A673 (cell line): ENCODE measurements around the gene METTL4. TPM values are rescaled to one million over a fixed set of nuclear protein-coding genes. Genes with fewer than 3 reads are reported as not detected.

Source experiments
- BruUV-seq: library from RNA; stranded (reverse); fragments of 400-500 nt; replicated peaks from 2 replicates; lab custom pipeline; 2021; lab: Mats Ljungman, UMichigan
- CTCF ChIA-PET: fragments of 300-600 bp; sonication (Branson Sonifier 250); formaldehyde crosslinking; loops from one replicate; lab custom pipeline; 2022; ENCODE audit warnings: antibody characterized with exemption; lab: Charles Lee
- POLR2A ChIA-PET: fragments of 300-600 bp; sonication (Branson Sonifier 250); formaldehyde crosslinking; loops from one replicate; lab custom pipeline; 2022; ENCODE audit warnings: antibody characterized with exemption; ENCODE audit not compliant: low non-redundant PET; lab: Charles Lee
- DNase-seq: peaks from one replicate; pipeline ENCODE4 v3.0.0-alpha.2; 2015; ENCODE audit warnings: low spot score
- H3K27ac ChIP-seq: fragments of 200-600 bp; sonication (generic); 2 replicates; pipeline ENCODE4 v1.5.1; 2016; ENCODE audit warnings: mixed run types, low read depth, mild to moderate bottlenecking, mixed read lengths, antibody characterized with exemption, low read length; ENCODE audit not compliant: poor library complexity, severe bottlenecking
- H3K27me3 ChIP-seq: fragments of 200-600 bp; sonication (generic); replicated peaks from 2 replicates; pipeline ENCODE4 v1.6.1; 2017; ENCODE audit warnings: mixed run types, low read depth, mild to moderate bottlenecking, mixed read lengths, antibody characterized with exemption, low read length; ENCODE audit not compliant: insufficient read depth, poor library complexity
- H3K36me3 ChIP-seq: fragments of 200-600 bp; sonication (generic); 2 replicates; pipeline ENCODE4 v1.6.1; 2016; ENCODE audit warnings: mixed run types, mild to moderate bottlenecking, mixed read lengths, antibody characterized with exemption, low read length; ENCODE audit not compliant: insufficient read depth, poor library complexity, severe bottlenecking
- H3K4me1 ChIP-seq: fragments of 200-600 bp; sonication (generic); 2 replicates; pipeline ENCODE4 v1.6.1; 2017; ENCODE audit warnings: mixed run types, mild to moderate bottlenecking, mixed read lengths, antibody characterized with exemption, low read length; ENCODE audit not compliant: insufficient read depth, poor library complexity, severe bottlenecking
- H3K4me3 ChIP-seq: fragments of 200-600 bp; sonication (generic); 2 replicates; pipeline ENCODE4 v1.5.1; 2016; ENCODE audit warnings: low read depth, mixed run types, mild to moderate bottlenecking, mixed read lengths, low read length; ENCODE audit not compliant: poor library complexity, severe bottlenecking
- H3K9me3 ChIP-seq: fragments of 200-600 bp; sonication (generic); 2 replicates; pipeline ENCODE4 v1.6.1; 2016; ENCODE audit warnings: mixed run types, low read depth, mild to moderate bottlenecking, mixed read lengths, antibody characterized with exemption, low read length; ENCODE audit not compliant: poor library complexity, severe bottlenecking
- EZH2 ChIP-seq: fragments of 200-600 bp; sonication (generic); IDR thresholded peaks from 2 replicates; pipeline ENCODE4 v1.6.1; 2017; ENCODE audit warnings: borderline replicate concordance, low read depth, mild to moderate bottlenecking, mixed read lengths, antibody characterized with exemption, low read length; ENCODE audit not compliant: poor library complexity, severe bottlenecking
- intact Hi-C: fragments of 100-400 bp; cut with micrococcal nuclease; formaldehyde crosslinking; loops from one replicate; pipeline ENCODE4 v1.10.0; 2022; ENCODE audit not compliant: unreplicated experiment
- total RNA-seq: library from RNA; stranded (reverse); gene quantifications from 2 replicates; pipeline ENCODE4 v1.2.3, GENCODE V29; 2021
- TF ChIP-seq, protein P1 (sequence below): fragments of 300-800, 200-600 bp; sonication (generic); conservative IDR thresholded peaks from 2 replicates; pipeline ENCODE4 v1.5.1; 2017; ENCODE audit warnings: low read depth, mild to moderate bottlenecking, antibody characterized with exemption, low read length, moderate library complexity, mixed read lengths

METTL4 gene
- total RNA-seq, 1 experiment from 2014 or later = 26.4 TPM

DNA sequence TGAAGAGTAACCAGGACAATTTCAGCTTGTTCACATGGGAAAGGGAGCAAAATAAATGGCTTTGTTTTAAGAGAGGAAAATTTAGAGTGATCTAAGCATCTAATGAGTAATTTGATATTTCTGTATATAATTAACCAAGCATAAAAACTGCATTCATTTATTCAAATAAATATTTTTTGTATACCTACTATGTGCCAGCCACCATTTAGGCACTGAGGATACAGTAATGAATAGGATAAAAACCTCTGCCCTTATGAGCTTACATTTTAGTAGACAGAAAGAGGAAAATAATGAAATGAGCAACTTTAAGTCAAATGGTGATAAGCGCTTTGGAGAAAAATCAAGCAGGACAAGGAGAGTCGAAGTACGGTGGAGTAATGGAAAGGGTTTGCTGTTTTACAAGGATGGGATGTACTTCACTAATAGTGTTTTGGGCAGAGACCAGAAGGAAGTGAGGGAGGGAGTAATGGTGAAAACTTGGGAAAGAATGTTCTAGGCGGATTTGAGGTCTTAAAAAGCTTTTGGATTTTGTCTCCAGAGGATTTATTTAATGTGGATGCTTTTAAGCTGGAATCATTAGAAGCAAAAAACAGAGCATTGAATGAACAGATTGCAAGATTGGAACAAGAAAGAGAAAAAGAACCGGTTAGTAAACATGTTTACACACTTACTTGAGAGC, 17.5 kb upstream of the METTL4 start:
- Histone ChIP-seq H3K27ac (no peak overlapping the region), H3K4me1 (no peaks in the 10 kb centered on the region), H3K27me3 (no peaks in the 10 kb centered on the region), H3K4me3 (no peak overlapping the region), H3K36me3 (peaks cover 90% of the 10 kb centered on the region), H3K9me3 (no peaks in the 10 kb centered on the region)
- ChIA-PET CTCF (interaction anchor here (0.6 kb wide), 1 partner anchor 1963 kb away, joined by 3 read pairs; no protein-coding TSS in a partner anchor), POLR2A (interaction anchor here (0.6 kb wide), 1 partner anchor 50 kb away, joined by 3 read pairs; no protein-coding TSS in a partner anchor)
- TF ChIP-seq EZH2 = no peak
- TF ChIP-seq, protein P1, sequence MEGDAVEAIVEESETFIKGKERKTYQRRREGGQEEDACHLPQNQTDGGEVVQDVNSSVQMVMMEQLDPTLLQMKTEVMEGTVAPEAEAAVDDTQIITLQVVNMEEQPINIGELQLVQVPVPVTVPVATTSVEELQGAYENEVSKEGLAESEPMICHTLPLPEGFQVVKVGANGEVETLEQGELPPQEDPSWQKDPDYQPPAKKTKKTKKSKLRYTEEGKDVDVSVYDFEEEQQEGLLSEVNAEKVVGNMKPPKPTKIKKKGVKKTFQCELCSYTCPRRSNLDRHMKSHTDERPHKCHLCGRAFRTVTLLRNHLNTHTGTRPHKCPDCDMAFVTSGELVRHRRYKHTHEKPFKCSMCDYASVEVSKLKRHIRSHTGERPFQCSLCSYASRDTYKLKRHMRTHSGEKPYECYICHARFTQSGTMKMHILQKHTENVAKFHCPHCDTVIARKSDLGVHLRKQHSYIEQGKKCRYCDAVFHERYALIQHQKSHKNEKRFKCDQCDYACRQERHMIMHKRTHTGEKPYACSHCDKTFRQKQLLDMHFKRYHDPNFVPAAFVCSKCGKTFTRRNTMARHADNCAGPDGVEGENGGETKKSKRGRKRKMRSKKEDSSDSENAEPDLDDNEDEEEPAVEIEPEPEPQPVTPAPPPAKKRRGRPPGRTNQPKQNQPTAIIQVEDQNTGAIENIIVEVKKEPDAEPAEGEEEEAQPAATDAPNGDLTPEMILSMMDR = no peak
- intact Hi-C loops = no loop called here
- BruUV-seq = no TSS peak
- no peak for DNase-seq

DNA sequence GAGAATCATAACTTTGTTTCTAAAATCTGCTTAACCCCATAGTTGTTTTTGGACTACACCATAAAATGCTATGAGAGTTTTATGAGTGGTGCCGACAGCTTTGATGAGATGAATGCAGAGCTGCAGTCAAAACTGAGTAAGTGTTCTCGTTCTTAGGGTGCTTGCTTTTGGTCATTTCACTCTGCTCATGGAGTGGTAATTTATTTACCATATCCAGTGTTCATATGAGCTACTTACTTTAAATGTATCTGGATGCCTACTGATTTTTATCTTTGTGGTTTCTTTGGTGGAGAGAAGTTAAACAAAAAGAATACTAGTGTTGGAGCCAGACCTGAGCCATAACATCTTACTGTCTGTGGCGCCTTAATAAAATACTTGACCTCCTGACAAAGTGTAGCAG, 16.5 kb upstream of the METTL4 start:
- Histone ChIP-seq H3K27me3 (no peaks in the 10 kb centered on the region), H3K27ac (no peak overlapping the region), H3K4me3 (no peak overlapping the region), H3K9me3 (no peaks in the 10 kb centered on the region), H3K4me1 (no peaks in the 10 kb centered on the region), H3K36me3 (peaks cover 83% of the 10 kb centered on the region)
- DNase-seq = no peak
- no peak for TF ChIP-seq EZH2
- TF ChIP-seq, protein P1 = no peak
- no TSS peak for BruUV-seq
- intact Hi-C loops = no loop called here
- ChIA-PET CTCF (no interaction called here), POLR2A (no interaction called here)

DNA sequence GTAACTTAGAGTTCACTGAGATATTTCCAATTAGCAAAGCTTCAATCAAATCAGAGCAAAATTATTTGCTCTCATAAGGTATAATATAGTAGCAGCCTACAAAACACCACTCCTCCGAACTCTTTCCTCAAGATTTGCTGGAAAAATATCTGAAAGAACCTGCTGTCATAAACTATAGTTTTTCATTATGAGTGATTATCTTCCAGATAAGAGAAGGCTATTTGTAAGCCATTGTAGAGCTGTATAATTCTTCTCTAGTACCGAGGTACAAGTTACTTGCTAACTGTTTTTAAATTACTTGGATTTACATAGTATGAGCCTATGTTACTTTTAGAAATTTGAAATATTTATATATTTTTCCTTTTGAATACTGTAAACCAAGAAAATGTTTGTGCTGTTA, 2.1 kb upstream of the METTL4 start:
- Histone ChIP-seq H3K4me3 (peak overlapping the region; percentile 88), H3K9me3 (no peaks in the 10 kb centered on the region), H3K4me1 (peaks cover 23% of the 10 kb centered on the region), H3K27ac (peak overlapping the region; percentile 99), H3K27me3 (no peaks in the 10 kb centered on the region), H3K36me3 (peaks cover 49% of the 10 kb centered on the region)
- intact Hi-C loops = no loop called here
- no peak for TF ChIP-seq EZH2
- TF ChIP-seq, protein P1 = no peak
- ChIA-PET CTCF (no interaction called here), POLR2A (interaction anchor here (0.9 kb wide), 1 partner anchor 139 kb away, joined by 3 read pairs; no protein-coding TSS in a partner anchor)
- no TSS peak for BruUV-seq
- no peak for DNase-seq
